IMR-90 (cell line): Measurements from ENCODE around the gene ADAMTS12.

Source experiments
- FOS ChIP-seq: fragments of 150-350 bp; IDR thresholded peaks from 2 replicates; pipeline ENCODE4 v1.6.1; 2016; ENCODE audit warnings: low read depth, low read length
- MAZ ChIP-seq: IDR thresholded peaks from 2 replicates; pipeline ENCODE4 v1.6.1; 2012; ENCODE audit warnings: low read depth, mild to moderate bottlenecking, low read length, improper control_type of control experiment, moderate library complexity, borderline replicate concordance
- POLR2A ChIP-seq: IDR thresholded peaks from 2 replicates; pipeline ENCODE4 v1.6.1; 2012; ENCODE audit warnings: mild to moderate bottlenecking, low read depth, low read length
- RAD21 ChIP-seq: IDR thresholded peaks from 2 replicates; pipeline ENCODE4 v1.6.1; 2012; ENCODE audit warnings: low read length, improper control_type of control experiment
- SMC3 ChIP-seq: fragments of 150-350 bp; IDR thresholded peaks from 2 replicates; pipeline ENCODE4 v1.6.1; 2016; ENCODE audit warnings: low read depth, mild to moderate bottlenecking, antibody characterized with exemption, low read length, moderate library complexity
- TF ChIP-seq, protein P1 (sequence below): conservative IDR thresholded peaks from 2 replicates; pipeline ENCODE4 v1.5.1; 2012; ENCODE audit warnings: mild to moderate bottlenecking, low read depth, low read length, improper control_type of control experiment

DNA sequence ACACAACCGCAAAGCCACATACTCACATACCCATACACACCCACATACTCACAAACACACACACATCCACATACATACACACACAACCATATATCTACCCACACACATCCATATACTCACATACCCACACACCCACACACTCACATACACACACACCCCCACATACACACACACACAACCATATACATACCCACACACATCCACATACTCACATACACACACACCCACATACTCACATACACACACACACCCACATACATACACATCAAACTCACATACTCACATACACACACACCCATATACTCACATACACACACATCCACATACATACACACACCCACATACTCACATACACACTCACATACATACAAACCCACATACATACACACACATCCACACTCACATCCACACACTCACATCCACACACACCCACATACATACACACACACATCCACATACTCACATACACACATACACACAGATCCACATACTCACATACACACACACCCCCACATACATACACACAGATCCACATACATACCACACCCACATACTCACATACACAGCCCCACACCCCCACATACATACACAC, 220.0 kb downstream of the ADAMTS12 start:
- no peak for TF ChIP-seq RAD21
- TF ChIP-seq, protein P1, sequence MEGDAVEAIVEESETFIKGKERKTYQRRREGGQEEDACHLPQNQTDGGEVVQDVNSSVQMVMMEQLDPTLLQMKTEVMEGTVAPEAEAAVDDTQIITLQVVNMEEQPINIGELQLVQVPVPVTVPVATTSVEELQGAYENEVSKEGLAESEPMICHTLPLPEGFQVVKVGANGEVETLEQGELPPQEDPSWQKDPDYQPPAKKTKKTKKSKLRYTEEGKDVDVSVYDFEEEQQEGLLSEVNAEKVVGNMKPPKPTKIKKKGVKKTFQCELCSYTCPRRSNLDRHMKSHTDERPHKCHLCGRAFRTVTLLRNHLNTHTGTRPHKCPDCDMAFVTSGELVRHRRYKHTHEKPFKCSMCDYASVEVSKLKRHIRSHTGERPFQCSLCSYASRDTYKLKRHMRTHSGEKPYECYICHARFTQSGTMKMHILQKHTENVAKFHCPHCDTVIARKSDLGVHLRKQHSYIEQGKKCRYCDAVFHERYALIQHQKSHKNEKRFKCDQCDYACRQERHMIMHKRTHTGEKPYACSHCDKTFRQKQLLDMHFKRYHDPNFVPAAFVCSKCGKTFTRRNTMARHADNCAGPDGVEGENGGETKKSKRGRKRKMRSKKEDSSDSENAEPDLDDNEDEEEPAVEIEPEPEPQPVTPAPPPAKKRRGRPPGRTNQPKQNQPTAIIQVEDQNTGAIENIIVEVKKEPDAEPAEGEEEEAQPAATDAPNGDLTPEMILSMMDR = no peak
- TF ChIP-seq SMC3 = no peak
- no peak for TF ChIP-seq POLR2A
- no peak for TF ChIP-seq MAZ
- no peak for TF ChIP-seq FOS
